Keratinocyte (primary cell): ENCODE measurements around the gene ZNF709.
"Not testable (repeated sequence)": the region's sequence is repeated elsewhere in the genome, so short reads cannot be mapped to it uniquely, and the experiment has no call there.

ENCODE experiments used
- EZH2 ChIP-seq: IDR thresholded peaks from one replicate; pipeline ENCODE4 v1.6.1; 2012; ENCODE audit warnings: inconsistent platforms, mild to moderate bottlenecking, low read length, moderate library complexity
- TF ChIP-seq, protein P1 (sequence below), 3 experiments: IDR thresholded peaks in 1 of 3; conservative IDR thresholded peaks in 1 of 3; optimal IDR thresholded peaks in 1 of 3; 2 replicates in 2 of 3; 3 replicates in 1 of 3; pipeline versions ENCODE3 to v1.5.1; 2011; ENCODE audit warnings: low read length in 3 of 3, mild to moderate bottlenecking in 3 of 3, moderate library complexity in 2 of 3, control low read depth in 1 of 3, inconsistent platforms in 1 of 3; ENCODE audit not compliant: insufficient read depth in 2 of 3; ENCODE audit errors: extremely low read depth in 1 of 3

DNA sequence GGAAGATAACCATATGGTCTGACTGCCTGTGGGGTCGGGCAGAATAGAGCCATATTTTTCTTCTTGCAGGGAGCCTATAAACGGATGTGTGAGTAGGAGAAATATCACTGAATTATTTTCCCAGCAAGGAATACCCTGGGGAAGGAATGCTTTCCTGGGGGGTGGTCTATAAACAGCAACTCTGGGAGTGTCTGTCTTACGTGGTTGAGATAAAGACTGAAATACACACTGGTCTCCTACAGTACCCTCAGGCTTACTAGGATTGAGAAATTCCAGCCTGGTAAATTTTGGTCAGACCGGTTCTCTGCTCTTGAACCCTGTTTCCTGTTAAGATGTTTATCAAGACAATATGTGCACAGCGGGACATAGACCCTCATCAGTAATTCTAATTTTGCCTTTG lies 67.3 kb downstream of the ZNF709 start:
- TF ChIP-seq, protein P1, sequence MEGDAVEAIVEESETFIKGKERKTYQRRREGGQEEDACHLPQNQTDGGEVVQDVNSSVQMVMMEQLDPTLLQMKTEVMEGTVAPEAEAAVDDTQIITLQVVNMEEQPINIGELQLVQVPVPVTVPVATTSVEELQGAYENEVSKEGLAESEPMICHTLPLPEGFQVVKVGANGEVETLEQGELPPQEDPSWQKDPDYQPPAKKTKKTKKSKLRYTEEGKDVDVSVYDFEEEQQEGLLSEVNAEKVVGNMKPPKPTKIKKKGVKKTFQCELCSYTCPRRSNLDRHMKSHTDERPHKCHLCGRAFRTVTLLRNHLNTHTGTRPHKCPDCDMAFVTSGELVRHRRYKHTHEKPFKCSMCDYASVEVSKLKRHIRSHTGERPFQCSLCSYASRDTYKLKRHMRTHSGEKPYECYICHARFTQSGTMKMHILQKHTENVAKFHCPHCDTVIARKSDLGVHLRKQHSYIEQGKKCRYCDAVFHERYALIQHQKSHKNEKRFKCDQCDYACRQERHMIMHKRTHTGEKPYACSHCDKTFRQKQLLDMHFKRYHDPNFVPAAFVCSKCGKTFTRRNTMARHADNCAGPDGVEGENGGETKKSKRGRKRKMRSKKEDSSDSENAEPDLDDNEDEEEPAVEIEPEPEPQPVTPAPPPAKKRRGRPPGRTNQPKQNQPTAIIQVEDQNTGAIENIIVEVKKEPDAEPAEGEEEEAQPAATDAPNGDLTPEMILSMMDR (optimal IDR thresholded peaks at IDR 0.05 in 1 of 3, IDR thresholded peaks at IDR 0.05 in 1 of 3, conservative IDR thresholded peaks at IDR 0.05 in 1 of 3; ENCODE audit: extremely low read depth in 1 of 3, insufficient read depth in 2 of 3, low read length in 3 of 3) = not testable (repeated sequence)
- not testable (repeated sequence) for TF ChIP-seq EZH2
